Pulmonary artery endothelial cell (primary cell): ENCODE data around the gene STK39. TPM values are rescaled to one million over a fixed set of nuclear protein-coding genes. Genes with fewer than 3 reads are reported as not detected.
"Not testable (repeated sequence)": the region's sequence is repeated elsewhere in the genome, so short reads cannot be mapped to it uniquely, and the experiment has no call there.

ENCODE experiments used
- DNase-seq: peaks from one replicate; pipeline ENCODE4 v3.0.0-alpha.2; 2011; ENCODE audit warnings: low read depth, low spot score
- total RNA-seq: library from RNA; depleted of rRNA; stranded (reverse); fragments of >200 nt; gene quantifications from 2 replicates; pipeline ENCODE4 v1.2.3, GENCODE V29; 2014

The STK39 gene
- total RNA-seq, 1 donor from 2014 or later, result 5.1 TPM

GRCh38 chr2:168138374-168138773, 109.0 kb downstream of the STK39 start:
- no peak for DNase-seq

GRCh38 chr2:168137510-168138180, 109.8 kb downstream of the STK39 start:
- DNase-seq, result no peak

GRCh38 chr2:168136392-168136977, 110.9 kb downstream of the STK39 start:
- DNase-seq, result no peak

GRCh38 chr2:168135630-168136029, 111.8 kb downstream of the STK39 start:
- no peak for DNase-seq

- no peak for DNase-seq
Observed at GRCh38 chr2:168135121-168135520, 112.3 kb downstream of the STK39 start.

GRCh38 chr2:168134485-168134884, 112.9 kb downstream of the STK39 start:
- DNase-seq, result no peak

- no peak for DNase-seq
Observed at GRCh38 chr2:168132389-168132788, 115.0 kb downstream of the STK39 start.

GRCh38 chr2:168130346-168130745, 117.0 kb downstream of the STK39 start:
- no peak for DNase-seq

GRCh38 chr2:168127371-168127770, 120.0 kb downstream of the STK39 start:
- no peak for DNase-seq

GRCh38 chr2:168122210-168122609, 125.2 kb downstream of the STK39 start:
- DNase-seq, result not testable (repeated sequence)

- no peak for DNase-seq
Observed at GRCh38 chr2:168120730-168121129, 126.7 kb downstream of the STK39 start.

- no peak for DNase-seq
Observed at GRCh38 chr2:168120310-168120709, 127.1 kb downstream of the STK39 start.

- DNase-seq, result peak; percentile 22
Observed at GRCh38 chr2:168119515-168120141, 127.8 kb downstream of the STK39 start.

- DNase-seq, result peak; percentile 39
Observed at GRCh38 chr2:168118733-168119514, 128.5 kb downstream of the STK39 start.

GRCh38 chr2:168116448-168116847, 130.9 kb downstream of the STK39 start:
- no peak for DNase-seq

- no peak for DNase-seq
Observed at GRCh38 chr2:168114619-168115018, 132.8 kb downstream of the STK39 start.

- DNase-seq, result peak; percentile 72
Observed at GRCh38 chr2:168114040-168114439, 133.4 kb downstream of the STK39 start.

GRCh38 chr2:168107322-168107721, 140.1 kb downstream of the STK39 start:
- no peak for DNase-seq

- DNase-seq, result no peak
Observed at GRCh38 chr2:168105127-168105683, 142.2 kb downstream of the STK39 start.

GRCh38 chr2:168097431-168097830, 150.0 kb downstream of the STK39 start:
- DNase-seq, result no peak

- DNase-seq, result no peak
Observed at GRCh38 chr2:168096158-168096557, 151.2 kb downstream of the STK39 start.

- DNase-seq, result no peak
Observed at GRCh38 chr2:168091986-168092385, 155.4 kb downstream of the STK39 start.
